Stimulated activated CD4-positive, alpha-beta T cell treated with anti-CD3 and anti-CD28 coated beads, Interleukin-4, amount 100 ng/mL, for 24 hours (primary cell): ENCODE data around the gene CLEC4G.

Experiments used
- DNase-seq: peaks from one replicate; pipeline ENCODE4 v3.0.0-alpha.2; 2020

CLEC4G gene

GRCh38 chr19:7691497-7691896 is 40.4 kb downstream of the CLEC4G start:
- DNase-seq = no peak

- DNase-seq = no peak
Observed at GRCh38 chr19:7690779-7691258, 41.1 kb downstream of the CLEC4G start.

- DNase-seq = no peak
Observed at GRCh38 chr19:7689165-7689564, 42.7 kb downstream of the CLEC4G start.

GRCh38 chr19:7687177-7687576 is 44.7 kb downstream of the CLEC4G start:
- DNase-seq = no peak

- DNase-seq = no peak
Observed at GRCh38 chr19:7685546-7686445, 46.1 kb downstream of the CLEC4G start.

- DNase-seq = no peak
Observed at GRCh38 chr19:7682175-7682855, 49.6 kb downstream of the CLEC4G start.

- DNase-seq = peak; percentile 91
Observed at GRCh38 chr19:7681340-7682174, 50.4 kb downstream of the CLEC4G start.

GRCh38 chr19:7680606-7681339 is 51.1 kb downstream of the CLEC4G start, which contains the start of gene TRAPPC5:
TRAPPC5 (plus strand) TSS chr19:7680833; CDS start chr19:7682254, 1,421 bp downstream.
- peak; percentile 85 for DNase-seq

- DNase-seq = no peak
Observed at GRCh38 chr19:7679771-7680605, 51.9 kb downstream of the CLEC4G start.

- peak; percentile 79 for DNase-seq
Observed at GRCh38 chr19:7678971-7679751, 52.7 kb downstream of the CLEC4G start.
